Glomerular endothelial cell (primary cell): ENCODE data around the gene RPRD1B. TPM values are rescaled to one million over a fixed set of nuclear protein-coding genes. Genes with fewer than 3 reads are reported as not detected.
"Not testable (repeated sequence)": the region's sequence is repeated elsewhere in the genome, so short reads cannot be mapped to it uniquely, and the experiment has no call there.

ENCODE experiments used
- DNase-seq: peaks from one replicate; pipeline ENCODE4 v3.0.0-alpha.2; 2011; ENCODE audit warnings: low read depth, low spot score; ENCODE audit errors: extremely low read depth
- total RNA-seq: library from RNA; depleted of rRNA; stranded (reverse); fragments of >200 nt; gene quantifications from 2 replicates; pipeline ENCODE4 v1.2.3, GENCODE V29; 2015

RPRD1B gene
- total RNA-seq, 1 donor from 2014 or later, result 19.7 TPM

DNA sequence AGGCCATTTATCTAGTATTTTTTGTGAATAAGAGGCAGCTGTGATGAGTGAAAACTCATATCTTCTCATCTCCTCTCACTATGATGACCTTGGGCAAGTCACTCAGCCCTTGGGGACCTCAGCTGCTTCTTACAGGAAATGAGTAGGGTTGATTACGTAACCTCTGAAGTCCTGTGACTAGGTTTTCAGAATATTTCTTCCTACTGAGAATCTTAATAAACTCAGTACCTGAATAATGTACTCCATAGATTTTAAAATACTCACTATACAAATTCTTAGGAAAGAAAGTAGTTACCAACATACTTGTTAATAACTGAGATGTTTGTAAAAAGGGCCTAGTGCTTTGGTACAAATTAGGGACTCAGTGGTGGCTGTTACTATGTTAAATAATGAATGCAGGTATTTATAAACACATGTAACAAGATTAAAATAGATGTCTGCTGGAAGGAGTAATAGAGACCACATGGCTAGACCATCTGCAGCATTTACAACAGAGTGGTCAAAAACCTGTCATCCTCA, 60.9 kb downstream of the RPRD1B start:
- DNase-seq, result no peak

DNA sequence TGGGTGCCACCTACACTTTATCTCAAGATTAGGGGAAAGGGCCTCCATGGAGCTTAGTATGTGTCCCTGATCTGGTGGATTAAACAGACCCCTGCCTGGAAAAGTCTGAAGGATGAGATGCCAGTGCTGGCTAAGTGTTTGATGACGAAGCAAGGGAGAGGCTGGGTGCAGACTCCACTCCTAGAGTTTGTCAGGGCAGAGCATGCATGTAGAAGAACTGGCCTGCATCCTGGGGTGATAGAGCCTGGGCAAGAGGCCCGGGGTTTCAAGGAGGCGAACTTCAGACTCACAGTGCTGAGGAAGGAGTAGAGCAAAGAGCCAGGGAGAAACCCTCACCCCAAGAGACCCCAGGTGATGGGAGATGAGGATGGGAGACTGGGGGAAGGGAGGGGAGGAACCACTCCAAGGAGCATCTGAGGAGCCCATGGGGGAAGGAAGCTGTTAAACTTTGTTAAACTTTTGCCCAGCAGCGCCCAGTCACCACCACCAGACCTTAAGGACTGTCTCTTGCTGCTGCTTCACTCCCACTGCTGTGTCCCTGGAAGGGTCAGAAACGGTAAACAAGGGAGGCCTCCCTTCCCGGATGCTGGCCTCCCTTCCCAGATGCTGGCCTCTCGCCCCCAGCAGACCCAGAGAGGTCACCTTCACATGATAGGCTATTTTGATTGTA, 61.6 kb downstream of the RPRD1B start:
- DNase-seq, result no peak

DNA sequence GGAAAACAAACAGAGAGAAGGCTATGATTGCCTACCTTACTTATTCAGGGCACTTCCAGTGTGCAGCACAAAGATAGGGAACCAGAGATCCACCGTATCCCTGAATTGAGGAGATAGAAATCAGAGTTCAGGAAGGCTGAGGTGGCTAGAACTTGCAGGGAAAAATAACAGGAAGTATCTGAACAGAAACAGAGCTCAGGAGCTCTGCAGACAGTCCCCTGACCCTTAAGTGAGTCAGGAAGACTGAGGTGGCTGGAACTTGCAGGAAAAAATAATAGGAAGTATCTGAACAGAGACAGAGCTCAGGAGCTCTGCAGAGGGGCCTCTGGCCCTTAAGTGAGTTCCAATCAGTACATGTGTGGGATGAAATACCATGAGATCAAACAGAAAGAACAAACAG, 65.4 kb downstream of the RPRD1B start:
- no peak for DNase-seq

DNA sequence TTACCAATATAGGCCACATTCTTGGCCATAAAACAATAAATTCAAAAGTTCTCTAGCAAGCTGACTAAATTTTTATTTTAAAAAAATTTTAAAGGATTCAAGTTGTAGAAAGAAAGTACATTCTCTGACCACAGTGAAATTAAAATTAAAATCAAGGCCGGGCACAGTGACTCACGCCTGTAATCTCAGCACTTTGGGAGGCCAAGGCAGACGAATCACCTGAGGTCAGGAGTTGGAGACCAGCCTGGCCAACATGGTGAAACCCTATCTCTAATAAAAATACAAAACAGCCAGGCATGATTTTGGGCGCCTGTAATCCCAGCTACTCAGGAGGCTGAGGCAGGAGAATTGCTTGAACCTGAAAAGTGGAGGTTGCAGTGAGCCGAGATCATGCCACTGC, 68.7 kb downstream of the RPRD1B start:
- not testable (repeated sequence) for DNase-seq

DNA sequence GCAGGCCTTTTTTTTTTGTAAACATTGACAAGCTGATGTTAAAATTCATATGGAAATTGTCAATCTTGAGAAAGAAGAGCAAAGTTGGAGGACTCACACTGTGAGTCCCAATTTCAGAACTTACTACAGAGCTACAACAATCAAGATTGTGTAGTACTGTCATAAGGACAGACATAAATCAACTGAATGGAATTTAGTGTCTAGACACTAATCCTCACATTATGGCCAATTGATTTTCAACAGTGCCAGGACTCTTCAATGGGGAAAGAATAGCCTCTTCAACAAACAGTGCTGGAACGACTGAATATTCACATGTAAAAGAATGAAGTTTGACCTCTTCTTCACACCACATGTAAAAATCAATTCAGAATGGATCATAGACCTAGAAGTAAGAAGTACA, 70.7 kb downstream of the RPRD1B start:
- DNase-seq, result no peak

DNA sequence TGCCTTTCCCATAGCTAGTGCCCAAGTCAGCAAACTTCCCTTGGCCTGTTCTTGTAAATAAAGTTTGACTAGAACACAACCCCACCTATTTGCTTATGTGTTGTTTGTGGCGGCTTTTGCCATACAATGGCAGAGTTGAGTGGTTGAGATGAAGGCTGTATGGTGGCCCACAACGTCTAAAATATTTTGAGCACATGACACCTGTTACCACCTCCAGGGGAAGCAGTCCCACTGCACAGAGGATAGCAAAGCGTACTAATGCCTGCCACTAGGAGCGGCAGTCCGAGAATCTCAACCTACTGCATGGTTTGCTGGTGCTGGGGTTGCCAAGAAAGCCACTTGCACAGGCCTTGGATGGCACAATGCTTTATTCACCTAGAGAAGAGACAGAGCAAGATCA, 72.9 kb downstream of the RPRD1B start:
- no peak for DNase-seq

DNA sequence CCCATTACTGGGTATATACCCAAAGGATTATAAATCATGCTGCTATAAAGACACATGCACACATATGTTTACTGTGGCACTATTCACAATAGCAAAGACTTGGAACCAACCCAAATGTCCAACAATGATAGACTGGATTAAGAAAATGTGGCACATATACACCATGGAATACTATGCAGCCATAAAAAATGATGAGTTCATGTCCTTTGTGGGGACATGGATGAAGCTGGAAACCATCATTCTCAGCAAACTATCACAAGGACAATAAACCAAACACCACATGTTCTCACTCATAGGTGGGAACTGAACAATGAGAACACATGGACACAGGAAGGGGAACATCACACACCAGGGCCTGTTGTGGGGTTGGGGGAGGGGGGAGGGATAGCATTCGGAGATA, 73.8 kb downstream of the RPRD1B start:
- DNase-seq, result not testable (repeated sequence)

DNA sequence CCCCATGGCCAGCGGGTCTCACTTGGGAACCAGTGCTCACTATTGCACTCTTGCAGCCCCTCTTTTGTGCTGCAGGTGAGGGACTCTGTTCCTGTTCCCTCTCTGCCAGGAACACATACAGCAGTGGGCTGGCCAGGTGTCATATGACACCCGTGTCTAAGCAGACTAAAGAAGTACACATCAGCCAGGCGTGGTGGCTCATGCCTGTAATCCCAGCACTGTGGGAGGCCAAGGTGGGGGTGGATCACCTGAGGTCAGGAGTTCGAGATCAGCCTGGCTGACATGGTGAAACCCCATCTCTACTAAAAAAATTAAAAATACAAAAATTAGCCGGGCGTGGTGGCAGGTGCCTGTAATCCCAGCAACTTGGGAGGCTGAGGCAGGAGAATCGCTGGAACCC, 74.4 kb downstream of the RPRD1B start:
- DNase-seq, result not testable (repeated sequence)

DNA sequence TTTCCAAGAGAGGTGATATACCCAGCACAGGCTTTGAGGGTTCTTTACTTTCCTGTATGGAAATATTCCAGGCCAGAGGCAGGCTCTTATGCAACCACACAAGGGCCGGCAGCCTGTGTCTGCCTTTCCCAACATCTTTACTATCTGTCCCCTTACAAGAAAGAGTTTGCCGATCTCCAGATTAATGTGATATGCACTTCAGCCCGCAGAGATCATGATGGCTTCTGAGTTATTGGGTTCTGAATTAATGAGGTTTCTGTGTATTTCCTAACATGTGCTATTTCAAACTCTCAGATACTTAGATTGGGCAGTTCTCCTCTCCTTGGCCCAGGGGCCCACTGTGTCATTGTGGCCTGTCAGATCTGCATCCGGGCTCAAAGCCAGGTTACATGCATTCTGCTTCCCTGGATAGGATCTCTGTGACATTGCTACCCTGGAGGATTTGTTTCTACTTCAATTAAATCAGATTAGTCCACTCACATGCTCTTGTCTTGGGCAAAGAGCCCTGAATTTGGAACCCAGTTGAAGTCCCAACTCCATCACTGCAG, 75.0 kb downstream of the RPRD1B start:
- DNase-seq, result no peak

DNA sequence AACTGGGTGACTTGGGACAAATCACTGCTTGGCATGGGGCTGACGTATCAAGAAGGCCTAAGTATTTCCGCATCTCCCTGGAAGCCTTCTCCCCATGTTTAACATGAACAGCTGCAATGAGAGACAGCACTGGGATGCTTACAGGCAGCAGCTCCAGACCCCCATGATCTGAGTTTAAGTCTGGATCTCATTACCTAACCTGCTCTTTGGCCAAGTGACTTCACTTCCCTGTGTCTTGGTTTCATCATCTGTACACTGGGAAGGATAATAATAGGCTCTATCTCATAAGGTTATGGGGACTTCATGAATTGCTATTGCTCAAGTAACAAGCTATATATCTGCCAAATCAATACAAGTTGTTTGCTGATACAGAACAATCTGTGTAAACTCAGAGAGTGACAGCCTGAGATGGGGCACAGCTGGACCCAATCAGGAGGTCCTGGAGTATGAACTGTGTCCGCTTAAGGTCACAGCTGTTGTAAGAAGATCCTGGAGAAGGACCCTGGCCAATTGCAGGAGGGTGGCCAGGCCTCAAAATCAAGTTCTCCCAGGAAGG, 75.5 kb downstream of the RPRD1B start:
- DNase-seq, result no peak

DNA sequence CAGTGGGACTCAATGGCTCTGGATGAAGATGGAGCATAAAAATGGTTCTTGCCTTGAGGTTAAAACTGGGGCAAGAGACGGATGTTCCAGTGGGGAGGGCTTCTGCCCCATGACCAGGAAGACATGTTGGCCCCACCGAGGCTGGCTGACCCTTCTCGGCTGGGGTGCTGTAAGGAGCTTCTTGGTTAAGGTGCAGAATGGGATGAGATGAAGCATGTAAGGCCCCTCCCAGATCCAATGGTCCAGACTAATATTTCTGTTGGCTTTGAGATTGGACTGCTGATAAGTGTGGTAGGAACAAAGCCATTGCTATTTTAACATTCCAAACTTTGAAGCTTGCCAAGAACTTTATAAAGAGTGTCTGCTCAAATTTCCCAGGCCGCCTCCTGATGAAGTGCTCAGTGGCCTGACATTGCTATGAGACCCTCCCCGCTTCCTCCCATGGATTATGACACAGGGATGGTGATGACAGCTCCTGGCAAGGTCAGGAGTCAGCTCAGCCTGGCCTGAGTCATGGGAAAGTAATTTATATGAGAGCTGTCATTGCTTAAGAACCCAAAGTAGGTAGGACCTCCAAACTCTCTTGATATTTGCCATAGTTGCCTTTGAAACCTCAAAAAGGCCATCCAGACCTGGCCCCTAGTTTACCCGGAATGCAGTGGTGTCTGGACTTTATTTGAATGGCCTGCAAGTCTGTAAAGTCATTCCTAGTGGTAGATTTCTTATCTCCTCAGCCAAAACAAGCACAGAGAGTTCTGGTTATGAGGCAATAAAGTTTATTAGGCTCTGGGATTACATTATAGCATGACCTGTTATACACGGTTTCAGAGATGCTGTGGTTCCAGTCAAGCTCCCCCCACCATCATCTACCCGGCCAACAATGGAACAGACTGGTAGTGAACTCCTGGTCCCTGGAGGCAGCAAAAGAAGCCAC, 76.3 kb downstream of the RPRD1B start:
- DNase-seq, result peak; percentile 52

DNA sequence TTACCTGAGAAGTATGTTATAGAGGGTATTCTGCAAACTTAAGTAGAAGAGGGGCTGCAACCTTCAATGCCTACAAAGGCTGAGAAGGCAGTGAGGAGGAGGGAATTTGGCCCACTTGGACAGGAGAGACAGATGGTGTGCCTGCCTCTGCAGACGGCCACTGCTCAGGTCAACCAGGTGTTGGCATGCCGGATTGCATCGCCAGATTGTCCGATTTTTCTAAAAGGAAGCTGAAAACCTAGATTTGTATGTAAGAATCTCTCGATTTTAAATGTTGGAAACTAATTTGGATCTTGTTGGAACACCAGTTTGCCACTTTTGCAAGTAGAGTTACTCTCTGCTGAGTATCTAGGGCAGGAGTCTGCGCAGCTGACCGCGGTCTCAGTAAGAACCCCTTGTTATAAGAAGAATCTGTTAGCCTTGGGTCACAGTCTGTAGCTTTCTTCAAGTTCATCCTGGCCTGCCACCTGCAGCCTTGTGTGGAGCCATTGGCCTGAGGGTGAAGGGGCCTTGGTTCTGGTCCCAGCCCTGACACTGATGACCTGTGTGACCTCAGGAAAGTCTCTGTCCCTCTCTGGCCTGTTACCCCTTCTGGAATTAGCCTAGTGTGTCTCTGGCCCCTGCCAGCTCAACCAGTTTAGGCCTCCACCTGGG, 77.1 kb downstream of the RPRD1B start:
- no peak for DNase-seq

DNA sequence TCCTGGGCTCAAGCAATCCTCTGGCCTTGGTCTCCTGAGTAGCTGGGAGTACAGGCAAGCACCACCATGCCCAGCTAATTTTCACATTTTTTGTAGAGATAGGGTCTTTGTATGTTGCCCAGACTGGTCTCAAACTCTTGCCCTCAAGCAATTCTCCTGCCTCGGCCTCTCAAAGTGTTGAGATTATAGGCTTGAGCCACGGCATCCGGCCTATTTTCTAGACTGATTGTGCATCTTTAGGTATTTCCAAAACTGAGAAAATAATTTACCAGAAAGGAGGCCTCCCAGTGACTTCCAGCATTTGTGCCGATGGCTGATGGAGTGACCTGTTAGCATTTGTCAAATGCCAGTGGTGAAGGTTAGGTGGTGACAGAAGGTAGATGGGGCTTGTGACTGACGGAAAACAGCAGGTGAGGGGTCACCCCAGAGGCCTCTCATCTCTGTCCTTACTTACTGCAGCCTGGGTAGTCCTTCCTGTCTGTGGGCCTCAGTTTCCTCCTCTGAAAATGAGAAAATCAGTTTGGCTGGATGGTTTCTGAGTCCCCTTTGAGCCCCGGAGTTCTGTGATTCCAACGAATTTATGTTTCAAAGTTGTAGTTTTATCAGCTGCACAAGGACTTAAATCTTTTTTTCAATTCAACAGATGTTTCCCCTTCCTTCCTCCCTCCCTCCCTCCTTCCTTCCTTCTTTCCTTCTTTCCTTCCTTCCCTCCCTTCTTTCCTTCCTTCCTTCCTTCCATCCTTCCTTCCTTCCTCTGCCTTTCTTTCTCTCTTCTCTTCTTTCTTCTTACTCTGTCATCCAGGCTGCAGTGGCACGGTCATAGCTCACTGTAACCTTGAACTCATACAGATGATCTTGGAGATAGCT, 78.1 kb downstream of the RPRD1B start:
- no peak for DNase-seq

DNA sequence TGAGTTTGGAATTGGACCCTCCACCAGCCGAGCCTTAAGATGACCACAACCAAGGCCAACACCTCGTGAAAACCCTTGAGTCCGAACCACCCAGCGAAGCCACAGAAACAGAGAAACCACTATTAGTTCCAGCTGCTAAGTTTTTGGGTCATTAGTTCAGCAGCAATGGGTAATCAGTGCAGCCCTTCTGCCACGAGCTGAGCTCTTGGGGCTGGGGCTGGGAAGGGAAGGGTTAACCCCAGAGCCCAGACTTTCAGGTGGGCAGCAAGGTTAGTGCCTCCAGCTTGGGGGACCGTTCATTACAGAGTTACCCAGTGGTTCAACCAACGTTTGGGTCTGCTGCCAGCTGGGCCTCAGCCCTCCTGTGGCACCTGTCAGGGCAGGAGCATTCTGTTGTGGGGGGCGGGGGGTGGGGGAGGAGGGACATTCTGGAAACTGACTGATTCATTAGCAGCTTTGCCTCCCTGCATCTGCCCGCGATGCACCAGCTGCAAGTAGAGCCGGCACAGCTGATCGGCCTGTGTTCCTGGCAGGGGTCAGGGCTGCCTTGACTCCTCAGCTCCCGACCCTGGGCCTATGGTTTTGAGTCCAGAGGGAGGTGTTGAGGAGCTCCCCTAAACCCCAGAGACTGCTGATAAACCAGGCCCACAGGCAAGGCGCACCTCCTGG, 78.8 kb downstream of the RPRD1B start:
- DNase-seq, result no peak

DNA sequence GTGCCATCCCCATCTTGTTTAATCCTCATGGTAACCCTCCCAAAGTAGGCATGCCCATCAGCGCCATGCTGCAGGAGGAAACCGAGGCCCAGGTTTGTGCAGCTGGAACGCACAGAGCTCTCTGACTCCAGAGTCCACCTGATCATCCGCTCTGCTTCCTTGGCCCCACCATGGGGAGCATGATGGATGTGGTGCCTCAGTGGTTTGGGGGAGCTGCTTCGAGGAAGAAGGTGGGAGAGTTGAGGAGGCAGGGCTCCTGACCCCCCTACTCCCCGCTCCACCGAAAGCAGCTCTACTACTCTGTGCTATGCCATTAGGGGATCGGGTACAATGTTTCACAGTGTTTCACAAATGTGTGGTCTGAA, 79.4 kb downstream of the RPRD1B start:
- DNase-seq, result no peak

DNA sequence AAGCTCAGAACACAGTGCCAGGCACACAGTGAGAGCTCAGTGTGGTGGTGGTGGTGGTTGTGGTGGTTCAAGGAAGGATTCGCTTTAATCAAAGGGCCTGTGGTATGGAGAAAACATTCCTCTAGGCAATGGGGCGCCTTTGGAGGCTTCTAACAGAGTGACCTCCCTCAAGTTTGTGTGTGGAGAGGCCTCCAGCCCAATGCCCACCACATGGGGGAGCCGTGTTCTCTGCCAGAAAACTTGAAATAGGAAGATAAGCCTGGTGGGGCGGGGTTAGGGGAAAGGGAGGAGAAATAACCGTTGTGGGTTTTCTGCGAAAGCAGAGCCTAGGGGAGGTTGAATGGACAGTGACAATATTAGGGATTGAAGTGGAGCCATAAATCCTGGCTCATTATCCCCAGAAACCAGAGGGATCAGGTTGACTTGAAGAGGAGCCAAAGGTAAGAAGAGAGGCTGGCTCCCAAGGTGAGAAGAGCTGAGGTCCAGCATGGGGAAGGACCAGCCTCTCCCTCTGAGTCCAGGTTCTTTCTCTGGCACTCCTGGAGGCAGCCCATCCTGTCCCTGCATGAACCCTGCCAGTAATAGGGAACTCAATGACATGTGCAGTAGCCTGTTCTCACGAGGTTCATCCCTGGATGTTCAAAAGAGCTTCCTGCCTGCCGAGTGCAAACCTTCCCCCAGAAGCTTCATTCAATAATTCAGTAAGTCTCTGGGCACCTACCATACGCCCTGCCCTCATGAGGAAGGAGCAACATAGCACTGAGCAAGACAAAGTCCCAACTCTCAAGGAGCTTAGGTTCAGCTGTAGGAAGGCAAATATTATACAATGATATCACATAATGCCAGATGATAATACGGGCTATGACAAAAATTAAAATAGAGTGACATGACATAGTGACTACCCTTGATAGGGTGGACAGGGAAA, 80.1 kb downstream of the RPRD1B start:
- no peak for DNase-seq

DNA sequence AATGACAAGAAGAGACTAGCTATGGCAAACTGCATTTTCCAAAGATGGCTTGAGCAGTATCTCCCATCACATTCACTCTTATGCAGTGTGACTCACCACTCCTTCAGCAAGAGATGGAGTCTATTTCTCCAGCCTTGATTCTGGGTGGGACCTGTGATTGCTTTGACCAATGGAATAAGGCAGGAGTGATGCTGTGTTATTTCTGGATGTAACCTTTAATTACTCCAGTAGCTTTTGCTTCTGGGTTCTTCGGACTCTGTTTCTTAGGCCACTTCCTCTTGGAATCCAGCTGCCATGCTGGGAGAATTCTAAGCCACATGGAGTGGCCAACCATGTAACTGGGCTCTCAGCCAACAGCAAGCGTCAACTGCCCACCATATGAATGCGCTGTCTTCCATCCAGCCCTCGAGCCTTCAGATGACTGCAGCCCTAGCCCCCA, 80.8 kb downstream of the RPRD1B start:
- no peak for DNase-seq

DNA sequence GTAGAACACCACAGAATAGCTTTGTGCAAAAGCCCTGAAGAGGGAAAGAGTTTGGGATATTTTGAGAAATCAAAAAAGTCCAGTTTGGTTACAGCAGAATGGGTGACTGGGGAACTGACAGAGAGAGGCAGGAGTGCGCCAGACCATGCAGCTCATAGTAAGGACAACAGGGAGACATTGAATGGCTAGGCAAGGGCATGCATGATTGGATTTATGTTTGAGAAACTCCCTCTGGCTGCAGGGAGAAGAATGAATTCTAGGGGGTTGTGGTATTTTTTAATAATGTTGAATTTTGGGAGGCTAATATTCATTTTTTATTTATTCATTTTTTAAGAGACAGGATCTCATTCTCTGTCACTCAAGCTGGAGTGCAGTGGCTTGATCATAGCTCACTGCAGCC, 81.7 kb downstream of the RPRD1B start:
- no peak for DNase-seq
